OCI-LY7 (cell line): ENCODE results near the gene LY6G6D.

Experiments
- EZH2phosphoT487 ChIP-seq: fragments of 200-600 bp; sonication (generic); IDR thresholded peaks from 2 replicates; pipeline ENCODE4 v1.6.1; 2018; ENCODE audit warnings: low read depth, borderline replicate concordance, mild to moderate bottlenecking, mixed run types, antibody characterized with exemption, low read length, moderate library complexity, mixed read lengths
- TF ChIP-seq, protein P1 (sequence below): fragments of 200-600 bp; sonication (generic); conservative IDR thresholded peaks from 2 replicates; pipeline ENCODE4 v1.5.1; 2014; ENCODE audit warnings: mild to moderate bottlenecking, antibody characterized with exemption, low read length, moderate library complexity, mixed read lengths

GRCh38 chr6:31711233-31711632 is 3.9 kb upstream of the LY6G6D start:
- TF ChIP-seq, protein P1, sequence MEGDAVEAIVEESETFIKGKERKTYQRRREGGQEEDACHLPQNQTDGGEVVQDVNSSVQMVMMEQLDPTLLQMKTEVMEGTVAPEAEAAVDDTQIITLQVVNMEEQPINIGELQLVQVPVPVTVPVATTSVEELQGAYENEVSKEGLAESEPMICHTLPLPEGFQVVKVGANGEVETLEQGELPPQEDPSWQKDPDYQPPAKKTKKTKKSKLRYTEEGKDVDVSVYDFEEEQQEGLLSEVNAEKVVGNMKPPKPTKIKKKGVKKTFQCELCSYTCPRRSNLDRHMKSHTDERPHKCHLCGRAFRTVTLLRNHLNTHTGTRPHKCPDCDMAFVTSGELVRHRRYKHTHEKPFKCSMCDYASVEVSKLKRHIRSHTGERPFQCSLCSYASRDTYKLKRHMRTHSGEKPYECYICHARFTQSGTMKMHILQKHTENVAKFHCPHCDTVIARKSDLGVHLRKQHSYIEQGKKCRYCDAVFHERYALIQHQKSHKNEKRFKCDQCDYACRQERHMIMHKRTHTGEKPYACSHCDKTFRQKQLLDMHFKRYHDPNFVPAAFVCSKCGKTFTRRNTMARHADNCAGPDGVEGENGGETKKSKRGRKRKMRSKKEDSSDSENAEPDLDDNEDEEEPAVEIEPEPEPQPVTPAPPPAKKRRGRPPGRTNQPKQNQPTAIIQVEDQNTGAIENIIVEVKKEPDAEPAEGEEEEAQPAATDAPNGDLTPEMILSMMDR = no peak
- no peak for TF ChIP-seq EZH2phosphoT487
